Endothelial cell (in vitro differentiated cells): ENCODE results near the gene TLX3. TPM values are rescaled to one million over a fixed set of nuclear protein-coding genes. Genes with fewer than 3 reads are reported as not detected.

Experiments
- DNase-seq: peaks from one replicate; pipeline ENCODE4 v3.0.0; 2021; ENCODE audit warnings: low spot score
- H3K27ac Mint-ChIP-seq: one replicate; pipeline ENCODE4 v1.8.0; 2021; ENCODE audit warnings: mixed read lengths, inconsistent platforms; ENCODE audit not compliant: unreplicated experiment
- H3K27me3 Mint-ChIP-seq: one replicate; pipeline ENCODE4 v1.8.0; 2021; ENCODE audit warnings: mild to moderate bottlenecking, moderate library complexity, mixed read lengths, inconsistent platforms; ENCODE audit not compliant: unreplicated experiment
- H3K36me3 Mint-ChIP-seq: one replicate; pipeline ENCODE4 v1.8.0; 2021; ENCODE audit warnings: mild to moderate bottlenecking, low read depth, mixed read lengths, inconsistent platforms; ENCODE audit not compliant: unreplicated experiment
- H3K4me1 Mint-ChIP-seq: one replicate; pipeline ENCODE4 v1.8.0; 2021; ENCODE audit warnings: mild to moderate bottlenecking, mixed read lengths, inconsistent platforms; ENCODE audit not compliant: unreplicated experiment
- H3K4me3 Mint-ChIP-seq: one replicate; pipeline ENCODE4 v1.8.0; 2021; ENCODE audit warnings: mild to moderate bottlenecking, mixed read lengths, inconsistent platforms; ENCODE audit not compliant: unreplicated experiment
- H3K9me3 Mint-ChIP-seq: one replicate; pipeline ENCODE4 v1.8.0; 2021; ENCODE audit warnings: mixed read lengths, inconsistent platforms; ENCODE audit not compliant: unreplicated experiment
- CTCF ChIP-seq: fragments of 200-600 bp; sonication (generic); IDR thresholded peaks from one replicate; pipeline ENCODE4 v1.5.0; 2021; ENCODE audit warnings: antibody characterized with exemption; ENCODE audit not compliant: unreplicated experiment
- total RNA-seq: library from RNA; stranded (reverse); fragmentation: NEBNext Ultra II Directional; extraction: Animal tissue kit (Norgen Biotek cat#: 25700); gene quantifications from one replicate; pipeline ENCODE4 v1.2.1, GENCODE V29; 2021; ENCODE audit not compliant: unreplicated experiment

The TLX3 gene
- total RNA-seq, 1 donor from 2014 or later: 0.23 TPM

- Mint-ChIP-seq H3K27me3 (no peaks in the 10 kb centered on the region), H3K4me3 (no peak overlapping the region), H3K27ac (no peak overlapping the region), H3K9me3 (no peaks in the 10 kb centered on the region), H3K36me3 (no peaks in the 10 kb centered on the region), H3K4me1 (no peaks in the 10 kb centered on the region)
- no peak for DNase-seq
- TF ChIP-seq CTCF: no peak
Observed at GRCh38 chr5:171268700-171269620, 40.1 kb upstream of the TLX3 start.

GRCh38 chr5:171269717-171270116 is 39.3 kb upstream of the TLX3 start:
- H3K36me3 Mint-ChIP-seq: no peaks in the 10 kb centered on the region
- H3K27ac Mint-ChIP-seq: no peak overlapping the region

GRCh38 chr5:171270136-171270535 is 38.9 kb upstream of the TLX3 start:
- no peak for TF ChIP-seq CTCF
- no peak overlapping the region for H3K4me3 Mint-ChIP-seq
- H3K27ac Mint-ChIP-seq: no peak overlapping the region
- no peaks in the 10 kb centered on the region for H3K4me1 Mint-ChIP-seq
- no peak for DNase-seq
- no peaks in the 10 kb centered on the region for H3K36me3 Mint-ChIP-seq
- H3K27me3 Mint-ChIP-seq: no peaks in the 10 kb centered on the region
- no peaks in the 10 kb centered on the region for H3K9me3 Mint-ChIP-seq

More at GRCh38 chr5:171269717-171270116, 39.3 kb upstream of the TLX3 start:
- Mint-ChIP-seq H3K9me3 (no peaks in the 10 kb centered on the region), H3K4me3 (no peak overlapping the region), H3K27me3 (no peaks in the 10 kb centered on the region), H3K4me1 (no peaks in the 10 kb centered on the region)
- DNase-seq: no peak
- no peak for TF ChIP-seq CTCF

GRCh38 chr5:171271798-171272197 is 37.2 kb upstream of the TLX3 start:
- no peaks in the 10 kb centered on the region for H3K9me3 Mint-ChIP-seq
- no peaks in the 10 kb centered on the region for H3K4me1 Mint-ChIP-seq
- H3K27ac Mint-ChIP-seq: no peak overlapping the region
- H3K27me3 Mint-ChIP-seq: no peaks in the 10 kb centered on the region
- H3K4me3 Mint-ChIP-seq: no peak overlapping the region
- no peak for DNase-seq
- no peaks in the 10 kb centered on the region for H3K36me3 Mint-ChIP-seq
- no peak for TF ChIP-seq CTCF
